HEK293 (cell line): Measurements from ENCODE around the gene SREBF2.
A peak's percentile ranks its signal among the peaks of the same experiment; 100 is the strongest.

ENCODE experiments used
- CTCF ChIA-PET: fragments of 350-600 bp; formaldehyde crosslinking; extraction: SDS; loops from one replicate; lab custom pipeline; 2021; ENCODE audit warnings: antibody characterized with exemption; lab: Yijun Ruan, JAX
- POLR2A ChIA-PET: fragments of 300-600 bp; formaldehyde crosslinking; extraction: SDS; loops from one replicate; lab custom pipeline; 2020; ENCODE audit warnings: antibody characterized with exemption, inconsistent platforms; lab: Yijun Ruan, JAX
- H3K27ac ChIP-seq: fragments of 200-500 bp; sonication (Bioruptor generic); 2 replicates; pipeline ENCODE4 v1.5.1; 2014; ENCODE audit warnings: low read depth, low read length, control low read depth, inconsistent platforms; ENCODE audit errors: extremely low read depth
- H3K36me3 ChIP-seq, 2 experiments: fragments of 200-500 bp in 1 of 2; sonication (Bioruptor generic) in 1 of 2; 1 replicate in 1 of 2; 2 replicates in 1 of 2; pipeline ENCODE4 v1.5.1; 2014 to 2017; ENCODE audit warnings: inconsistent platforms in 2 of 2, low read length in 2 of 2; ENCODE audit not compliant: control insufficient read depth in 2 of 2, insufficient read depth in 1 of 2
- H3K4me1 ChIP-seq: fragments of 200-500 bp; sonication (Bioruptor generic); 2 replicates; pipeline ENCODE4 v1.5.1; 2014; ENCODE audit warnings: mild to moderate bottlenecking, low read length, inconsistent platforms; ENCODE audit not compliant: control insufficient read depth, insufficient read depth
- H3K4me3 ChIP-seq: 2 replicates; pipeline ENCODE4 v1.5.1; 2011; ENCODE audit warnings: low read depth, mild to moderate bottlenecking, control low read depth, low read length, moderate library complexity
- H3K9me3 ChIP-seq: fragments of 200-500 bp; sonication (Bioruptor generic); 2 replicates; pipeline ENCODE4 v1.5.1; 2014; ENCODE audit warnings: low read depth, low read length, inconsistent platforms; ENCODE audit not compliant: control insufficient read depth, insufficient read depth
- BCL11B ChIP-seq: fragments of 450-650 bp; formaldehyde crosslinking; IDR thresholded peaks from 2 replicates; pipeline ENCODE4 v1.5.1; 2016; ENCODE audit warnings: low read depth, missing biosample characterization, missing genetic modification characterization
- HOXC10 ChIP-seq: sonication (generic); formaldehyde crosslinking; IDR thresholded peaks from 2 replicates; pipeline ENCODE4 v1.8.1; 2023; ENCODE audit warnings: mild to moderate bottlenecking, missing genetic modification reagents
- KLF10 ChIP-seq: fragments of 450-650 bp; IDR thresholded peaks from 2 replicates; pipeline ENCODE4 v1.5.1; 2018; ENCODE audit warnings: missing biosample characterization, mild to moderate bottlenecking, missing genetic modification characterization
- MYNN ChIP-seq: fragments of 450-650 bp; formaldehyde crosslinking; IDR thresholded peaks from 2 replicates; pipeline ENCODE4 v1.5.1; 2016; ENCODE audit warnings: missing biosample characterization, missing genetic modification characterization, borderline replicate concordance
- MZF1 ChIP-seq: fragments of 450-650 bp; formaldehyde crosslinking; IDR thresholded peaks from 2 replicates; pipeline ENCODE4 v1.5.1; 2017; ENCODE audit warnings: missing biosample characterization, missing genetic modification characterization, borderline replicate concordance
- SCRT2 ChIP-seq: fragments of 450-650 bp; formaldehyde crosslinking; IDR thresholded peaks from 2 replicates; pipeline ENCODE4 v1.5.1; 2016; ENCODE audit warnings: missing biosample characterization, missing genetic modification characterization
- WT1 ChIP-seq: fragments of 450-650 bp; formaldehyde crosslinking; IDR thresholded peaks from 2 replicates; pipeline ENCODE4 v1.5.1; 2016; ENCODE audit warnings: missing biosample characterization, missing genetic modification characterization
- ZBTB49 ChIP-seq: fragments of 450-650 bp; formaldehyde crosslinking; IDR thresholded peaks from 2 replicates; pipeline ENCODE4 v1.5.1; 2016; ENCODE audit warnings: missing biosample characterization, missing genetic modification characterization, low read depth
- ZNF121 ChIP-seq: fragments of 450-650 bp; formaldehyde crosslinking; IDR thresholded peaks from 2 replicates; pipeline ENCODE4 v1.5.1; 2016; ENCODE audit warnings: missing biosample characterization, missing genetic modification characterization
- ZNF132 ChIP-seq: fragments of 450-650 bp; formaldehyde crosslinking; IDR thresholded peaks from 2 replicates; pipeline ENCODE4 v1.5.1; 2017; ENCODE audit warnings: missing biosample characterization, missing genetic modification characterization, borderline replicate concordance
- ZNF366 ChIP-seq: fragments of 450-650 bp; formaldehyde crosslinking; conservative IDR thresholded peaks from 2 replicates; pipeline ENCODE4 v1.5.1; 2016; ENCODE audit warnings: missing biosample characterization, missing genetic modification characterization
- ZNF391 ChIP-seq: fragments of 450-650 bp; formaldehyde crosslinking; IDR thresholded peaks from 2 replicates; pipeline ENCODE4 v1.5.1; 2016; ENCODE audit warnings: low read depth, missing biosample characterization, missing genetic modification characterization, borderline replicate concordance
- ZNF658 ChIP-seq: fragments of 450-650 bp; formaldehyde crosslinking; IDR thresholded peaks from 2 replicates; pipeline ENCODE4; 2016; ENCODE audit warnings: missing biosample characterization, missing genetic modification characterization
- ZNF707 ChIP-seq: fragments of 450-650 bp; formaldehyde crosslinking; IDR thresholded peaks from 2 replicates; pipeline ENCODE4 v1.5.1; 2016; ENCODE audit warnings: missing biosample characterization, missing genetic modification characterization
- ZXDB ChIP-seq: fragments of 450-650 bp; formaldehyde crosslinking; IDR thresholded peaks from 2 replicates; pipeline ENCODE4 v1.5.1; 2016; ENCODE audit warnings: missing biosample characterization, missing genetic modification characterization
- TF ChIP-seq, protein P1 (sequence below): fragments of 450-650 bp; formaldehyde crosslinking; IDR thresholded peaks from 2 replicates; pipeline ENCODE4 v1.5.1; 2016; ENCODE audit warnings: missing biosample characterization, missing genetic modification characterization
- TF ChIP-seq, protein P2 (sequence below): fragments of 450-650 bp; formaldehyde crosslinking; IDR thresholded peaks from 2 replicates; pipeline ENCODE4 v1.5.1; 2016; ENCODE audit warnings: missing biosample characterization, missing genetic modification characterization
- TF ChIP-seq, protein P3 (sequence below): fragments of 450-650 bp; formaldehyde crosslinking; IDR thresholded peaks from 2 replicates; pipeline ENCODE4 v1.5.1; 2016; ENCODE audit warnings: missing biosample characterization, missing genetic modification characterization
- TF ChIP-seq, protein P4 (sequence below): fragments of 450-650 bp; formaldehyde crosslinking; IDR thresholded peaks from 2 replicates; pipeline ENCODE4 v1.5.1; 2016; ENCODE audit warnings: missing biosample characterization, missing genetic modification characterization

The SREBF2 gene

GRCh38 chr22:41922328-41922727, 89.4 kb downstream of the SREBF2 start (continued):
- TF ChIP-seq, protein P1, sequence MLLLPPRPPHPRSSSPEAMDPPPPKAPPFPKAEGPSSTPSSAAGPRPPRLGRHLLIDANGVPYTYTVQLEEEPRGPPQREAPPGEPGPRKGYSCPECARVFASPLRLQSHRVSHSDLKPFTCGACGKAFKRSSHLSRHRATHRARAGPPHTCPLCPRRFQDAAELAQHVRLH: no peak

GRCh38 chr22:41922940-41923594, 90.2 kb downstream of the SREBF2 start:
- H3K9me3 ChIP-seq: no peaks in the 10 kb centered on the region
- no peaks in the 10 kb centered on the region; a peak in 1 of 3 replicates for H3K36me3 ChIP-seq
- ChIA-PET POLR2A (interaction anchor here (0.9 kb wide), 1 partner anchor 24 kb away, joined by 3 read pairs; the partner anchor contains the start of gene CENPM), CTCF (interaction anchor here (0.7 to 0.9 kb wide), 2 partner anchors 66 to 77 kb away, joined by 3 to 5 read pairs; no protein-coding TSS in a partner anchor)
- TF ChIP-seq MYNN (tag by site-specific recombination) (no peak), ZBTB49 (no peak), MZF1 (tag by site-specific recombination) (no peak), SCRT2 (tag by site-specific recombination) (peak; percentile 71), BCL11B (tag by site-specific recombination) (no peak)
- TF ChIP-seq, protein P2, sequence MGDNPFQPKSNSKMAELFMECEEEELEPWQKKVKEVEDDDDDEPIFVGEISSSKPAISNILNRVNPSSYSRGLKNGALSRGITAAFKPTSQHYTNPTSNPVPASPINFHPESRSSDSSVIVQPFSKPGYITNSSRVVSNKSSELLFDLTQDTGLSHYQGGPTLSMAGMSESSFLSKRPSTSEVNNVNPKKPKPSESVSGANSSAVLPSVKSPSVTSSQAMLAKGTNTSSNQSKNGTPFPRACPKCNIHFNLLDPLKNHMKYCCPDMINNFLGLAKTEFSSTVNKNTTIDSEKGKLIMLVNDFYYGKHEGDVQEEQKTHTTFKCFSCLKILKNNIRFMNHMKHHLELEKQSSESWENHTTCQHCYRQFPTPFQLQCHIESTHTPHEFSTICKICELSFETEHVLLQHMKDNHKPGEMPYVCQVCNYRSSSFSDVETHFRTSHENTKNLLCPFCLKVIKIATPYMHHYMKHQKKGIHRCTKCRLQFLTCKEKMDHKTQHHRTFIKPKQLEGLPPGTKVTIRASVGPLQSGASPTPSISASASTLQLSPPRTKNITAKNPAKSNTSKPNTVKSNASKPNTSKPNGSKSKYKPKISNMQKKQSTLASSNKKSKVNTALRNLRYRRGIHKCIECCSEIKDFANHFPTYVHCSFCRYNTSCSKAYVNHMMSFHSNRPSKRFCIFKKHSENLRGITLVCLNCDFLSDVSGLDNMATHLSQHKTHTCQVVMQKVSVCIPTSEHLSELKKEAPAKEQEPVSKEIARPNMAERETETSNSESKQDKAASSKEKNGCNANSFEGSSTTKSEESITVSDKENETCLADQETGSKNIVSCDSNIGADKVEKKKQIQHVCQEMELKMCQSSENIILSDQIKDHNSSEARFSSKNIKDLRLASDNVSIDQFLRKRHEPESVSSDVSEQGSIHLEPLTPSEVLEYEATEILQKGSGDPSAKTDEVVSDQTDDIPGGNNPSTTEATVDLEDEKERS: no peak
- H3K4me3 ChIP-seq: no peak overlapping the region
- no peak overlapping the region for H3K27ac ChIP-seq
- peaks cover 5% of the 10 kb centered on the region for H3K4me1 ChIP-seq

- POLR2A ChIA-PET: interaction anchor here (1.1 kb wide), 1 partner anchor 23 kb away, joined by 3 read pairs; the partner anchor contains the start of gene CENPM
- no peaks in the 10 kb centered on the region for H3K9me3 ChIP-seq
- peaks cover 2% of the 10 kb centered on the region; the same call in 1 of the 2 replicates for H3K4me1 ChIP-seq
- CTCF ChIA-PET: interaction anchor here (0.6 to 1.1 kb wide), 4 partner anchors 20 to 226 kb away, joined by 3 to 5 read pairs (median 3); no protein-coding TSS in a partner anchor
- no peak overlapping the region for H3K27ac ChIP-seq
- no peak overlapping the region for H3K4me3 ChIP-seq
- no peaks in the 10 kb centered on the region; a peak in 1 of 3 replicates for H3K36me3 ChIP-seq
- TF ChIP-seq ZNF121 (no peak), ZNF366 (no peak), HOXC10 (no peak), ZNF132 (tag by site-specific recombination) (no peak), KLF10 (no peak), ZNF658 (no peak), ZNF707 (no peak), ZXDB (no peak), WT1 (tag by site-specific recombination) (no peak), ZNF391 (no peak)
- TF ChIP-seq, protein P3, sequence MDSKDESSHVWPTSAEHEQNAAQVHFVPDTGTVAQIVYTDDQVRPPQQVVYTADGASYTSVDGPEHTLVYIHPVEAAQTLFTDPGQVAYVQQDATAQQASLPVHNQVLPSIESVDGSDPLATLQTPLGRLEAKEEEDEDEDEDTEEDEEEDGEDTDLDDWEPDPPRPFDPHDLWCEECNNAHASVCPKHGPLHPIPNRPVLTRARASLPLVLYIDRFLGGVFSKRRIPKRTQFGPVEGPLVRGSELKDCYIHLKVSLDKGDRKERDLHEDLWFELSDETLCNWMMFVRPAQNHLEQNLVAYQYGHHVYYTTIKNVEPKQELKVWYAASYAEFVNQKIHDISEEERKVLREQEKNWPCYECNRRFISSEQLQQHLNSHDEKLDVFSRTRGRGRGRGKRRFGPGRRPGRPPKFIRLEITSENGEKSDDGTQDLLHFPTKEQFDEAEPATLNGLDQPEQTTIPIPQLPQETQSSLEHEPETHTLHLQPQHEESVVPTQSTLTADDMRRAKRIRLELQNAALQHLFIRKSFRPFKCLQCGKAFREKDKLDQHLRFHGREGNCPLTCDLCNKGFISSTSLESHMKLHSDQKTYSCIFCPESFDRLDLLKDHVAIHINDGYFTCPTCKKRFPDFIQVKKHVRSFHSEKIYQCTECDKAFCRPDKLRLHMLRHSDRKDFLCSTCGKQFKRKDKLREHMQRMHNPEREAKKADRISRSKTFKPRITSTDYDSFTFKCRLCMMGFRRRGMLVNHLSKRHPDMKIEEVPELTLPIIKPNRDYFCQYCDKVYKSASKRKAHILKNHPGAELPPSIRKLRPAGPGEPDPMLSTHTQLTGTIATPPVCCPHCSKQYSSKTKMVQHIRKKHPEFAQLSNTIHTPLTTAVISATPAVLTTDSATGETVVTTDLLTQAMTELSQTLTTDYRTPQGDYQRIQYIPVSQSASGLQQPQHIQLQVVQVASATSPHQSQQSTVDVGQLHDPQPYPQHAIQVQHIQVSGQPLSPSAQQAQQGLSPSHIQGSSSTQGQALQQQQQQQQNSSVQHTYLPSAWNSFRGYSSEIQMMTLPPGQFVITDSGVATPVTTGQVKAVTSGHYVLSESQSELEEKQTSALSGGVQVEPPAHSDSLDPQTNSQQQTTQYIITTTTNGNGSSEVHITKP (tag by site-specific recombination): no peak
- TF ChIP-seq, protein P4, sequence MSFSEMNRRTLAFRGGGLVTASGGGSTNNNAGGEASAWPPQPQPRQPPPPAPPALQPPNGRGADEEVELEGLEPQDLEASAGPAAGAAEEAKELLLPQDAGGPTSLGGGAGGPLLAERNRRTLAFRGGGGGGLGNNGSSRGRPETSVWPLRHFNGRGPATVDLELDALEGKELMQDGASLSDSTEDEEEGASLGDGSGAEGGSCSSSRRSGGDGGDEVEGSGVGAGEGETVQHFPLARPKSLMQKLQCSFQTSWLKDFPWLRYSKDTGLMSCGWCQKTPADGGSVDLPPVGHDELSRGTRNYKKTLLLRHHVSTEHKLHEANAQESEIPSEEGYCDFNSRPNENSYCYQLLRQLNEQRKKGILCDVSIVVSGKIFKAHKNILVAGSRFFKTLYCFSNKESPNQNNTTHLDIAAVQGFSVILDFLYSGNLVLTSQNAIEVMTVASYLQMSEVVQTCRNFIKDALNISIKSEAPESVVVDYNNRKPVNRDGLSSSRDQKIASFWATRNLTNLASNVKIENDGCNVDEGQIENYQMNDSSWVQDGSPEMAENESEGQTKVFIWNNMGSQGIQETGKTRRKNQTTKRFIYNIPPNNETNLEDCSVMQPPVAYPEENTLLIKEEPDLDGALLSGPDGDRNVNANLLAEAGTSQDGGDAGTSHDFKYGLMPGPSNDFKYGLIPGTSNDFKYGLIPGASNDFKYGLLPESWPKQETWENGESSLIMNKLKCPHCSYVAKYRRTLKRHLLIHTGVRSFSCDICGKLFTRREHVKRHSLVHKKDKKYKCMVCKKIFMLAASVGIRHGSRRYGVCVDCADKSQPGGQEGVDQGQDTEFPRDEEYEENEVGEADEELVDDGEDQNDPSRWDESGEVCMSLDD (tag by site-specific recombination): no peak
These were observed 90.8 kb downstream of the SREBF2 start for GRCh38 chr22:41923595-41924276.
